ENCODE results near the gene SEPHS2.

DNA sequence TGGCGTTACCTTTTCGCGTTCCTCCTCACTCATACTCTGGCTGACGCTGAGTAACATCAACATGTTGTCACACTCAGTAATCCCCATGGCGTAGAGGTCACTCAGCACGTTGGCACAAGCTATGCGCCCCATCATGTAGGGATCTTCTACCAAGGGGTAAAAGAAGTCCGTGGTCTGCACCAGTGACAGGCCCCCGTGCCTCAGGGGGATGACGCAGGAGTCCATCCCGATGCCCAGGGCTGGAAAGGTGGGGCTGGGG, 596 bp downstream of the SEPHS2 start:
- TF ChIP-seq, protein P1, sequence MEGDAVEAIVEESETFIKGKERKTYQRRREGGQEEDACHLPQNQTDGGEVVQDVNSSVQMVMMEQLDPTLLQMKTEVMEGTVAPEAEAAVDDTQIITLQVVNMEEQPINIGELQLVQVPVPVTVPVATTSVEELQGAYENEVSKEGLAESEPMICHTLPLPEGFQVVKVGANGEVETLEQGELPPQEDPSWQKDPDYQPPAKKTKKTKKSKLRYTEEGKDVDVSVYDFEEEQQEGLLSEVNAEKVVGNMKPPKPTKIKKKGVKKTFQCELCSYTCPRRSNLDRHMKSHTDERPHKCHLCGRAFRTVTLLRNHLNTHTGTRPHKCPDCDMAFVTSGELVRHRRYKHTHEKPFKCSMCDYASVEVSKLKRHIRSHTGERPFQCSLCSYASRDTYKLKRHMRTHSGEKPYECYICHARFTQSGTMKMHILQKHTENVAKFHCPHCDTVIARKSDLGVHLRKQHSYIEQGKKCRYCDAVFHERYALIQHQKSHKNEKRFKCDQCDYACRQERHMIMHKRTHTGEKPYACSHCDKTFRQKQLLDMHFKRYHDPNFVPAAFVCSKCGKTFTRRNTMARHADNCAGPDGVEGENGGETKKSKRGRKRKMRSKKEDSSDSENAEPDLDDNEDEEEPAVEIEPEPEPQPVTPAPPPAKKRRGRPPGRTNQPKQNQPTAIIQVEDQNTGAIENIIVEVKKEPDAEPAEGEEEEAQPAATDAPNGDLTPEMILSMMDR (IDR thresholded peaks at IDR 0.05; ENCODE audit: control extremely low read depth in 1 of 3, insufficient read depth in 1 of 3, low read depth in 1 of 3, low read length in 3 of 3) = no peak
- TF ChIP-seq TAF1 (IDR thresholded peaks at IDR 0.05; ENCODE audit: low read depth, low read length) (no peak), CHD1 (IDR thresholded peaks at IDR 0.05; ENCODE audit: low read depth, low read length) (no peak), EP300 (IDR thresholded peaks at IDR 0.05; ENCODE audit: borderline replicate concordance in 1 of 2, low read depth in 2 of 2, low read length in 2 of 2) (no peak), POLR2A (IDR thresholded peaks at IDR 0.05; ENCODE audit: control extremely low read depth in 1 of 2, low read depth in 2 of 2, low read length in 2 of 2) (no peak), FOSL1 (IDR thresholded peaks at IDR 0.05; ENCODE audit: insufficient read depth, low read depth, low read length) (no peak), POLR2AphosphoS5 (IDR thresholded peaks at IDR 0.05; ENCODE audit: low read depth, low read length) (no peak), SUZ12 (IDR thresholded peaks at IDR 0.05; ENCODE audit: low read length) (no peak), RAD21 (IDR thresholded peaks at IDR 0.05 in 1 of 2, conservative IDR thresholded peaks at IDR 0.05 in 1 of 2; ENCODE audit: low read depth in 2 of 2, low read length in 2 of 2) (no peak), KDM5A (IDR thresholded peaks at IDR 0.05; ENCODE audit: low read length) (no peak)
- TF ChIP-seq, protein P2, sequence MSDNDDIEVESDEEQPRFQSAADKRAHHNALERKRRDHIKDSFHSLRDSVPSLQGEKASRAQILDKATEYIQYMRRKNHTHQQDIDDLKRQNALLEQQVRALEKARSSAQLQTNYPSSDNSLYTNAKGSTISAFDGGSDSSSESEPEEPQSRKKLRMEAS (IDR thresholded peaks at IDR 0.05) = no peak
